Lower lobe of right lung (tissue), 2 donors: ENCODE data around the gene PLEKHG4B. TPM values are rescaled to one million over a fixed set of nuclear protein-coding genes. Genes with fewer than 3 reads are reported as not detected.
"Not testable (repeated sequence)": the region's sequence is repeated elsewhere in the genome, so short reads cannot be mapped to it uniquely, and the experiment has no call there.

Experiments used
- ATAC-seq, 2 donors: fragments of 200-7000 bp; cut with Tn5 transposase; one replicate each; pipeline ENCODE4 v1.9.1; 2020 to 2022; ENCODE audit warnings: mild to moderate bottlenecking in 2 of 2, moderate library complexity in 2 of 2
- DNase-seq: peaks from one replicate; pipeline ENCODE4 v3.0.0-alpha.2; 2020
- H3K27ac ChIP-seq: fragments of 200-600 bp; one replicate; pipeline ENCODE4 v1.8.0; 2022
- H3K27me3 ChIP-seq: fragments of 200-600 bp; one replicate; pipeline ENCODE4 v1.8.0; 2022; ENCODE audit warnings: low read depth
- H3K36me3 ChIP-seq: fragments of 200-600 bp; one replicate; pipeline ENCODE4 v1.8.0; 2022; ENCODE audit warnings: mild to moderate bottlenecking
- H3K4me1 ChIP-seq: fragments of 200-600 bp; one replicate; pipeline ENCODE4 v1.8.0; 2022
- H3K4me3 ChIP-seq: fragments of 200-600 bp; one replicate; pipeline ENCODE4 v1.8.0; 2022; ENCODE audit warnings: mild to moderate bottlenecking
- H3K9me3 ChIP-seq: fragments of 200-600 bp; one replicate; pipeline ENCODE4 v1.8.0; 2022
- intact Hi-C: fragments of 100-400 bp; cut with DNase I; formaldehyde crosslinking; loops from one replicate; pipeline ENCODE4 v1.11.0; 2022
- total RNA-seq: library from RNA; stranded (reverse); fragmentation: NEBNext Ultra II Directional; extraction: Animal tissue kit (Norgen Biotek cat#: 25700); gene quantifications from one replicate; pipeline ENCODE4 v1.2.1, GENCODE V29; 2021
- TF ChIP-seq, protein P1 (sequence below): fragments of 200-600 bp; IDR thresholded peaks from one replicate; pipeline ENCODE4 v1.8.0; 2022; ENCODE audit warnings: antibody characterized with exemption, mild to moderate bottlenecking
- donor health status: DM: no; HTN: yes; CAD: no; lungs with severe emphysema.

The PLEKHG4B gene
- total RNA-seq, 1 donor from 2014 or later, result 2.7 TPM

DNA sequence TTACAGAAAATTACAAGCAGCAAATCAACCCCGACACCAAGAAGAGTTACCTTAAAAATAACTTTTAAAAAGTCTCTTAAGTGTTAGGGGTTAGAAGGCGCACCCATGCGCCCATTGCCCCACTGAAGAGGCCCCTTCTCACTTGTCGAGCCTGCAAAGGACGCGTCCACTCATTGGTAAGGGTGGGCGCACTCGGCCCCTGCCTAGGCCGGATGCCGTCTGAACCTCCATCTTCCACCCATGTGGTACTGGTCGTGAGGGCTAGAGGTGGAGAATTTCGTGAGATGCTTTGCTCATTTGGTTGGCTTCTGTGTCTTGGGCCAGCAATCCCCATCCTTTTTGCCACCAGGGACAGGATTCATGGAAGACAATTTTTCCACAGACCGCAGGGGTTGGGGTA, 71.9 kb downstream of the PLEKHG4B start:
- intact Hi-C loops, result no loop called here
- no peak for DNase-seq

DNA sequence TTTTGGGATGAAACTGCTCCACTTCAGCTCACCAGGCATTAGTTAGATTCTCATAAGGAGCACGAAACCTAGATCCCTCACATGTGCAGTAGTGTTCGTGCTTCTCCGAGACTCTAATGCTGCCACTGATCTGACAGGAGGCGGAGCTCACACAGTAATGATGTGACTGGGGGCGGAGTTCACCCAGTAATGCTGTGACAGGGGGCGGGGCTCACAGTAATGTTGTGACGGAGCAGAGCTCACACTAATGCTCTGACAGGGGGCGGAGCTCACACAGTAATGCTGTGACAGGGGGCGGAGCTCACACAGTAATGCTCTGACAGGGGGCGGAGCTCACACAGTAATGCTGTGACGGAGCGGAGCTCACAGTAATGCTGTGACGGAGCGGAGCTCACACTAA, 72.3 kb downstream of the PLEKHG4B start:
- H3K9me3 ChIP-seq, result no peaks in the 10 kb centered on the region
- H3K27me3 ChIP-seq, result no peaks in the 10 kb centered on the region
- TF ChIP-seq, protein P1, sequence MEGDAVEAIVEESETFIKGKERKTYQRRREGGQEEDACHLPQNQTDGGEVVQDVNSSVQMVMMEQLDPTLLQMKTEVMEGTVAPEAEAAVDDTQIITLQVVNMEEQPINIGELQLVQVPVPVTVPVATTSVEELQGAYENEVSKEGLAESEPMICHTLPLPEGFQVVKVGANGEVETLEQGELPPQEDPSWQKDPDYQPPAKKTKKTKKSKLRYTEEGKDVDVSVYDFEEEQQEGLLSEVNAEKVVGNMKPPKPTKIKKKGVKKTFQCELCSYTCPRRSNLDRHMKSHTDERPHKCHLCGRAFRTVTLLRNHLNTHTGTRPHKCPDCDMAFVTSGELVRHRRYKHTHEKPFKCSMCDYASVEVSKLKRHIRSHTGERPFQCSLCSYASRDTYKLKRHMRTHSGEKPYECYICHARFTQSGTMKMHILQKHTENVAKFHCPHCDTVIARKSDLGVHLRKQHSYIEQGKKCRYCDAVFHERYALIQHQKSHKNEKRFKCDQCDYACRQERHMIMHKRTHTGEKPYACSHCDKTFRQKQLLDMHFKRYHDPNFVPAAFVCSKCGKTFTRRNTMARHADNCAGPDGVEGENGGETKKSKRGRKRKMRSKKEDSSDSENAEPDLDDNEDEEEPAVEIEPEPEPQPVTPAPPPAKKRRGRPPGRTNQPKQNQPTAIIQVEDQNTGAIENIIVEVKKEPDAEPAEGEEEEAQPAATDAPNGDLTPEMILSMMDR, result no peak
- peaks cover 5% of the 10 kb centered on the region for H3K4me1 ChIP-seq
- no peak overlapping the region for H3K27ac ChIP-seq
- ATAC-seq, result no peak
- no peak for DNase-seq
- no peaks in the 10 kb centered on the region for H3K36me3 ChIP-seq
- H3K4me3 ChIP-seq, result no peak overlapping the region
- intact Hi-C loops, result no loop called here

More for the DNA sequence above, 71.9 kb downstream of the PLEKHG4B start:
- Histone ChIP-seq H3K27me3 (no peaks in the 10 kb centered on the region), H3K9me3 (no peaks in the 10 kb centered on the region), H3K4me1 (peaks cover under 1% of the 10 kb centered on the region), H3K36me3 (no peaks in the 10 kb centered on the region), H3K27ac (no peak overlapping the region), H3K4me3 (no peak overlapping the region)
- TF ChIP-seq, protein P1, result no peak
- no peak for ATAC-seq

DNA sequence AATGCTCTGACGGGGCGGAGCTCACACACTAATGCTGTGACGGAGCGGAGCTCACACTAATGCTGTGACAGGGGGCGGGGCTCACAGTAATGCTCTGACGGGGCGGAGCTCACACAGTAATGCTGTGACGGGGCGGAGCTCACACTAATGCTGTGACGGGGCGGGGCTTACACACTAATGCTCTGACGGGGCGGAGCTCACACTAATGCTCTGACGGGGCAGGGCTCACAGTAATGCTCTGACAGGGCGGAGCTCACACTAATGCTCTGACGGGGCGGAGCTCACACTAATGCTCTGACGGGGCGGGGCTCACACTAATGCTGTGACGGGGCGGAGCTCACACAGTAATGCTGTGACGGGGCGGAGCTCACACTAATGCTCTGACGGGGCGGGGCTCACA, 72.8 kb downstream of the PLEKHG4B start:
- peaks cover 10% of the 10 kb centered on the region for H3K4me1 ChIP-seq
- H3K4me3 ChIP-seq, intact Hi-C loops, H3K9me3 ChIP-seq, ATAC-seq, H3K27ac ChIP-seq, H3K36me3 ChIP-seq, H3K27me3 ChIP-seq, DNase-seq: not testable (repeated sequence)

DNA sequence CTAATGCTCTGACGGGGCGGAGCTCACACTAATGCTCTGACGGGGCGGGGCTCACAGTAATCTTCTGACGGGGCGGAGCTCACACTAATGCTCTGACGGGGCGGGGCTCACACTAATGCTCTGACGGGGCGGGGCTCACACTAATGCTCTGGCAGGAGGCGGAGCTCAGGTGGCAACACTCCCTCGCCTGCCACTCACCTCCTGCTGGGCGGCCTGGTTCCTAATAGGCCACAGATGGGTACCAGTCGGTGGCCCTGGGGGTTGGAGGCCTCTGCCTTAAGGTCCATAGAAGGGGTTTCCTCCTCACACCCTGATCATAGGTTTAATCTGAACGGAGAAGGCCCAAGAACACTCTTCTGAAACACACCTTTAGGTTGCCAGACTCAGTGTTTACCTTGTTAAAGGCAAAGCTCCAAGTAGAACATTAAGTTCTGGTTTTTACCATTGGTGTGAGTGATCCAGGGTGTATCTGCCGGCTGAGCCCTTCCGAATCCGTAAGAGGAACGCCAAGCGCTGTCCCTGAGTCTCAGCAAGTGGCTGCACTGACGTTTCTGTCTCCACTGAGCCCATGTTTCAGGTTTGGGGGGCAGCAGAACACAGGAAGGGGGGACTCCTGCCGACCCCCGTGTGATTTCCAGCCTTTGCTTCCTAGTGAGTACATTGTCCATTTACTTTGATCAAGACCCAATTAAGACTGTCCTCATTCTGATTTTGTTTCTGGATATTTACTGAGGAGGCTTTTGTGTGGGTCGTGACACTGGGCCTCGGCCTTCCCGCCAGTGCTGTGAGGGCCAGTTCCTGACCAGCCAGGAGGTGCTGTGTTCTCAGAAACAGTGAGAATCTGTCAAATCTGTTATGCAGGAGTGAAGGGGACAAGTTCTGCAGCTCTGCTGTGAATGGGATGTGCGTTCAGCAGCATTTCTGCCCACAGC, 74.7 kb downstream of the PLEKHG4B start:
- H3K27ac ChIP-seq, result no peak overlapping the region
- H3K36me3 ChIP-seq, result no peaks in the 10 kb centered on the region
- intact Hi-C loops, result no loop called here
- DNase-seq (peak; percentile 41), ATAC-seq (no peak)
- no peaks in the 10 kb centered on the region for H3K9me3 ChIP-seq
- peaks cover 14% of the 10 kb centered on the region for H3K4me1 ChIP-seq
- no peak overlapping the region for H3K4me3 ChIP-seq
- H3K27me3 ChIP-seq, result no peaks in the 10 kb centered on the region
- TF ChIP-seq, protein P1, result no peak

DNA sequence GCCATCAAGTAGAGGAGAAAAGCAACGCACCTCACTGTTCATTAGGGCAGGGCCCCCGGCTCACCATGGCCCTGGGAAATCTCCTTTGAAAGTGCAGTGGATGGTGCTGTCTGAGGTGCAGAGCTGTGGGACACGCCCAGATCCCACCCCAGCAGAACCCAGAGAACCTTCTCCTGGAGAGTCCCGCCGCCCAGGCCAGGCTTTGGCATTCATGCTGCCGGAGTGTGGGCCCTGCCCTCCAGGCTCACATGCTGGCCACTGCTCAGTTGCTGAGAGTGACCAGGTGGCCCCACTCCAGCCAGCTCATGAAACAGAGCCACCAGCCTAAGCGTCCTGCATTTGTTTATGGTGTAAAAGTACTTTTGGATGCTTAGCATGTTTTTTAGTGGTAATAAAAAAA, 75.5 kb downstream of the PLEKHG4B start:
- Histone ChIP-seq H3K36me3 (no peaks in the 10 kb centered on the region), H3K27me3 (no peaks in the 10 kb centered on the region), H3K27ac (no peak overlapping the region), H3K4me1 (peaks cover 14% of the 10 kb centered on the region), H3K4me3 (no peak overlapping the region), H3K9me3 (no peaks in the 10 kb centered on the region)
- ATAC-seq, result no peak
- intact Hi-C loops, result no loop called here
- TF ChIP-seq, protein P1, result no peak
- no peak for DNase-seq

- no peak for DNase-seq
- TF ChIP-seq, protein P1, result no peak
- no peaks in the 10 kb centered on the region for H3K27me3 ChIP-seq
- peaks cover 14% of the 10 kb centered on the region for H3K4me1 ChIP-seq
- H3K27ac ChIP-seq, result no peak overlapping the region
- H3K36me3 ChIP-seq, result no peaks in the 10 kb centered on the region
- no peaks in the 10 kb centered on the region for H3K9me3 ChIP-seq
- ATAC-seq, result peak in 1 of 2 donors; percentile 26
- H3K4me3 ChIP-seq, result no peak overlapping the region
- intact Hi-C loops, result no loop called here
Observed at GRCh38 chr5:167982-168660, 76.2 kb downstream of the PLEKHG4B start.
